ENCODE measurements around the gene RXRA.

Gene RXRA

DNA sequence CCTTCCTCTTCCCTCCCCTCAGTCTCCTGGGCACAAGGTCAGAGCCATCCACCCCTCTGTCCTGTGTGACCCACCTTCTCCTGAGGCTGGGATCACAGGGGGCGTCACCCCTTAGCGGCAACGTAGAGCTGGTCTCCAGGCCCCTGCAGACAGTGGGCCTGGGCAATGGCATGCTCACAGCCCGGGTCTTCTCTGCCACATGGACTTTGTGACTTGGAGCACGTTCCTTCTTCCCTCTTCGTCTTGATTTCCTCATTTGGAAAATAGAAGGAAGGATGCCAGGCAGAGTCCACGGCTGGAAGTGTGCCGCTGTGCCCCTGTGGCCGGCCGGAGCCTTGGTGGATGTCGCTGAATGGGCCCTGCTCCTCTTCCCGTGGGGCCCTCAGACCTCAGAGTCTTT lies 10.0 kb downstream of the RXRA start (continued):
- TF ChIP-seq ZNF449 (tag by site-specific recombination; IDR thresholded peaks at IDR 0.05) (no peak), ZNF248 (tag by site-specific recombination; IDR thresholded peaks at IDR 0.05) (no peak), KLF16 (tag by site-specific recombination; IDR thresholded peaks at IDR 0.05) (no peak), PRDM10 (tag by site-specific recombination; IDR thresholded peaks at IDR 0.05) (no peak), KLF1 (tag by site-specific recombination; IDR thresholded peaks at IDR 0.05) (no peak), ZNF549 (tag by site-specific recombination; IDR thresholded peaks at IDR 0.05) (no peak), ZNF169 (tag by site-specific recombination; IDR thresholded peaks at IDR 0.05) (no peak), HOXD13 (CRISPR knock-in tag; IDR thresholded peaks at IDR 0.05; ENCODE audit: borderline replicate concordance) (no peak), ZNF677 (tag by site-specific recombination; IDR thresholded peaks at IDR 0.05) (no peak), ZNF114 (tag by site-specific recombination; IDR thresholded peaks at IDR 0.05) (no peak)

DNA sequence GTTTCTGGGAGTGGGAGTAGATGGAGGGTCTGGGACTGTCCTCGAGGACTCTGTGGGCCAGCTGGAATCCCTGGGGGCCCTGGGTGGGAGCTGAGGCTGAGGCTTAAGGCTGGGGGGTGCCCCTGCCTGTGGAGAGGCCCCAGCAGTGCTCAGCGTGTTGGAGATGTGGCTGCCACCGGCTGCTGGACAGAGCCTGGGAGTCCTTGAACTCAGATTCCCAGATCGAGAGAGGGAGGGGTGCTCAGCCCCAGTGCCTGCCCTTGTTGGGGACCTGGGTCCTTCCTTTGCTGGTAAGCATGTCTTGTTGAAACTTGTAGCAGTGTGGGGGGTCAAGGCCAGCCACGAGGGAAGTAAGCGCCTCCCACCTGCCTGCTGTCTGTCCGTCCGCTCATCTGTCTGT lies 10.7 kb downstream of the RXRA start:
- POLR2A ChIA-PET = no interaction called here
- TF ChIP-seq GLIS2 (tag by site-specific recombination; IDR thresholded peaks at IDR 0.05) (0 out of 2 replicates have a peak, but pooled peaks have one; percentile 16), GLIS1 (tag by site-specific recombination; IDR thresholded peaks at IDR 0.05) (peak; percentile 29; the same call in 1 of the 2 replicates), SCRT1 (tag by site-specific recombination; IDR thresholded peaks at IDR 0.05; ENCODE audit: borderline replicate concordance) (no peak)
- TF ChIP-seq, protein P1, sequence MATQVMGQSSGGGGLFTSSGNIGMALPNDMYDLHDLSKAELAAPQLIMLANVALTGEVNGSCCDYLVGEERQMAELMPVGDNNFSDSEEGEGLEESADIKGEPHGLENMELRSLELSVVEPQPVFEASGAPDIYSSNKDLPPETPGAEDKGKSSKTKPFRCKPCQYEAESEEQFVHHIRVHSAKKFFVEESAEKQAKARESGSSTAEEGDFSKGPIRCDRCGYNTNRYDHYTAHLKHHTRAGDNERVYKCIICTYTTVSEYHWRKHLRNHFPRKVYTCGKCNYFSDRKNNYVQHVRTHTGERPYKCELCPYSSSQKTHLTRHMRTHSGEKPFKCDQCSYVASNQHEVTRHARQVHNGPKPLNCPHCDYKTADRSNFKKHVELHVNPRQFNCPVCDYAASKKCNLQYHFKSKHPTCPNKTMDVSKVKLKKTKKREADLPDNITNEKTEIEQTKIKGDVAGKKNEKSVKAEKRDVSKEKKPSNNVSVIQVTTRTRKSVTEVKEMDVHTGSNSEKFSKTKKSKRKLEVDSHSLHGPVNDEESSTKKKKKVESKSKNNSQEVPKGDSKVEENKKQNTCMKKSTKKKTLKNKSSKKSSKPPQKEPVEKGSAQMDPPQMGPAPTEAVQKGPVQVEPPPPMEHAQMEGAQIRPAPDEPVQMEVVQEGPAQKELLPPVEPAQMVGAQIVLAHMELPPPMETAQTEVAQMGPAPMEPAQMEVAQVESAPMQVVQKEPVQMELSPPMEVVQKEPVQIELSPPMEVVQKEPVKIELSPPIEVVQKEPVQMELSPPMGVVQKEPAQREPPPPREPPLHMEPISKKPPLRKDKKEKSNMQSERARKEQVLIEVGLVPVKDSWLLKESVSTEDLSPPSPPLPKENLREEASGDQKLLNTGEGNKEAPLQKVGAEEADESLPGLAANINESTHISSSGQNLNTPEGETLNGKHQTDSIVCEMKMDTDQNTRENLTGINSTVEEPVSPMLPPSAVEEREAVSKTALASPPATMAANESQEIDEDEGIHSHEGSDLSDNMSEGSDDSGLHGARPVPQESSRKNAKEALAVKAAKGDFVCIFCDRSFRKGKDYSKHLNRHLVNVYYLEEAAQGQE (tag by site-specific recombination; IDR thresholded peaks at IDR 0.05) = peak; percentile 80
- no peaks in the 10 kb centered on the region for H3K9me3 ChIP-seq (ENCODE audit: control insufficient read depth, insufficient read depth, low read depth, low read length)
- CTCF ChIA-PET = interaction anchor here (0.6 kb wide), 1 partner anchor 141 kb away, joined by 4 read pairs; no protein-coding TSS in a partner anchor
- no peaks in the 10 kb centered on the region for H3K36me3 ChIP-seq (ENCODE audit: control insufficient read depth in 2 of 2, insufficient read depth in 1 of 2, low read length in 2 of 2)
- no peaks in the 10 kb centered on the region for H3K4me1 ChIP-seq (ENCODE audit: control insufficient read depth, insufficient read depth, low read length)
- no peak overlapping the region for H3K4me3 ChIP-seq (ENCODE audit: low read depth, low read length)
- no peak overlapping the region for H3K27ac ChIP-seq (ENCODE audit: extremely low read depth, low read depth, low read length)

DNA sequence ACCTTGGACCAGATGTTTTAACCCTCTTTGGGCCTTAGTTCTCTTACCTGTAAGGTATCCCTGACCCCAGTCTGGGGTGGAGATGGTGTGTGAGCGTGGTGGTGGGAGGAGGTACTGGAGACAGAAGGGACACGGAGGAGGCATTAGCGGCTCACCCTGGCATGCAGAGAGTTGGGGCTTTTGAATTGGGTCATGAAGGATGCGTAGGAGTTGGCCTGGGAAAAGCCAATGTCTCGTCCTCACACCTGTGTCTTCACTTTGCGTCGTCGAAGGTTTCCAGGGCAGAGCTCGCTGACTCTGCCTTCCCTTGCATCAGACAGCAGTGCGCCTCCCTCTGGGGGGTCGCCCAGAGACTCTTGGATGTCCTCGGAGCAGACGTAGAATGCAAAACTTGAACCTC lies 11.2 kb downstream of the RXRA start:
- Histone ChIP-seq H3K4me1 (ENCODE audit: control insufficient read depth, insufficient read depth, low read length) (no peaks in the 10 kb centered on the region), H3K27ac (ENCODE audit: extremely low read depth, low read depth, low read length) (no peak overlapping the region), H3K4me3 (ENCODE audit: low read depth, low read length) (no peak overlapping the region), H3K9me3 (ENCODE audit: control insufficient read depth, insufficient read depth, low read depth, low read length) (no peaks in the 10 kb centered on the region), H3K36me3 (ENCODE audit: control insufficient read depth in 2 of 2, insufficient read depth in 1 of 2, low read length in 2 of 2) (no peaks in the 10 kb centered on the region)
- CTCF ChIA-PET = no interaction called here
- POLR2A ChIA-PET = no interaction called here
- TF ChIP-seq EGR2 (tag by site-specific recombination; IDR thresholded peaks at IDR 0.05; ENCODE audit: low read depth) (peak; percentile 46; the same call in 1 of the 2 replicates), ZFHX2 (tag by site-specific recombination; conservative IDR thresholded peaks at IDR 0.05) (peak; percentile 48), ZNF596 (tag by site-specific recombination; IDR thresholded peaks at IDR 0.05) (no peak), GLI4 (tag by site-specific recombination; IDR thresholded peaks at IDR 0.05) (no peak), ZFP3 (tag by site-specific recombination; IDR thresholded peaks at IDR 0.05; ENCODE audit: low read depth) (peak; percentile 90)

All from HEK293 (cell line).